PC-9 (cell line): Measurements from ENCODE around the gene DOCK1. TPM values are rescaled to one million over a fixed set of nuclear protein-coding genes. Genes with fewer than 3 reads are reported as not detected.

Source experiments
- BruUV-seq: library from RNA; stranded (reverse); fragments of 400-500 nt; replicated peaks from 2 replicates; lab custom pipeline; 2021; lab: Mats Ljungman, UMichigan
- CTCF ChIA-PET: fragments of 300-600 bp; sonication (Branson Sonifier 250); formaldehyde crosslinking; loops from one replicate; lab custom pipeline; 2022; ENCODE audit warnings: antibody characterized with exemption; lab: Charles Lee
- POLR2A ChIA-PET: fragments of 300-600 bp; sonication (Branson Sonifier 250); formaldehyde crosslinking; loops from one replicate; lab custom pipeline; 2022; ENCODE audit warnings: antibody characterized with exemption; ENCODE audit not compliant: unreplicated experiment; lab: Charles Lee
- DNase-seq, 2 experiments: peaks; one replicate each; pipeline versions ENCODE4 v3.0.0 to v3.0.0-alpha.2; 2015 to 2022; ENCODE audit warnings: mixed read lengths in 1 of 2
- H2AFZ ChIP-seq: fragments of 200-600 bp; sonication (generic); 2 replicates; pipeline ENCODE4 v1.8.1; 2017; ENCODE audit warnings: antibody characterized with exemption
- H3F3A ChIP-seq: fragments of 200-600 bp; sonication (generic); 2 replicates; pipeline ENCODE4 v1.8.1; 2017; ENCODE audit warnings: antibody characterized with exemption, mild to moderate bottlenecking, low read depth; ENCODE audit not compliant: insufficient read depth
- H3K27ac ChIP-seq: fragments of 200-600 bp; sonication (generic); 2 replicates; pipeline ENCODE4 v1.6.1; 2016; ENCODE audit warnings: mixed run types
- H3K27me3 ChIP-seq: fragments of 200-600 bp; sonication (generic); 2 replicates; pipeline ENCODE4 v1.6.1; 2016; ENCODE audit warnings: low read depth, mixed run types; ENCODE audit not compliant: insufficient read depth
- H3K36me3 ChIP-seq: fragments of 200-600 bp; sonication (generic); 2 replicates; pipeline ENCODE4 v1.6.1; 2016; ENCODE audit warnings: low read depth, mixed run types
- H3K4me1 ChIP-seq: fragments of 200-600 bp; sonication (generic); replicated peaks from 2 replicates; pipeline ENCODE4 v1.6.1; 2016; ENCODE audit warnings: mixed run types; ENCODE audit not compliant: insufficient read depth
- H3K4me2 ChIP-seq: fragments of 200-600 bp; sonication (generic); 2 replicates; pipeline ENCODE4 v1.6.1; 2017; ENCODE audit warnings: mixed run types
- H3K4me3 ChIP-seq: fragments of 200-600 bp; sonication (generic); 2 replicates; pipeline ENCODE4 v1.6.1; 2016; ENCODE audit warnings: mixed run types
- H3K79me2 ChIP-seq: fragments of 200-600 bp; sonication (generic); 2 replicates; pipeline ENCODE4 v1.6.1; 2017; ENCODE audit warnings: low read depth, mixed run types
- H3K9me2 ChIP-seq: fragments of 200-600 bp; sonication (generic); 2 replicates; pipeline ENCODE4 v1.8.1; 2017; ENCODE audit warnings: mild to moderate bottlenecking; ENCODE audit not compliant: insufficient read depth
- H3K9me3 ChIP-seq: fragments of 200-600 bp; sonication (generic); 2 replicates; pipeline ENCODE4 v1.8.1; 2016; ENCODE audit warnings: low read depth; ENCODE audit not compliant: insufficient read depth
- H4K20me1 ChIP-seq: fragments of 200-600 bp; sonication (generic); 2 replicates; pipeline ENCODE4 v1.8.1; 2017; ENCODE audit not compliant: insufficient read depth
- EZH2 ChIP-seq: fragments of 200-600 bp; sonication (generic); IDR thresholded peaks from 2 replicates; pipeline ENCODE4 v1.8.0; 2017; ENCODE audit warnings: antibody characterized with exemption, low read depth
- intact Hi-C: fragments of 100-400 bp; cut with micrococcal nuclease; formaldehyde crosslinking; loops from one replicate; pipeline ENCODE4 v1.10.0; 2022; ENCODE audit not compliant: unreplicated experiment
- total RNA-seq: library from RNA; stranded (reverse); gene quantifications from 2 replicates; pipeline ENCODE4 v1.2.3, GENCODE V29; 2021
- TF ChIP-seq, protein P1 (sequence below): fragments of 200-600 bp; sonication (generic); conservative IDR thresholded peaks from 2 replicates; pipeline ENCODE4 v1.6.1; 2017; ENCODE audit warnings: mixed run types, antibody characterized with exemption, mild to moderate bottlenecking, moderate library complexity

The DOCK1 gene
- total RNA-seq, 1 experiment from 2014 or later = 24.8 TPM

DNA sequence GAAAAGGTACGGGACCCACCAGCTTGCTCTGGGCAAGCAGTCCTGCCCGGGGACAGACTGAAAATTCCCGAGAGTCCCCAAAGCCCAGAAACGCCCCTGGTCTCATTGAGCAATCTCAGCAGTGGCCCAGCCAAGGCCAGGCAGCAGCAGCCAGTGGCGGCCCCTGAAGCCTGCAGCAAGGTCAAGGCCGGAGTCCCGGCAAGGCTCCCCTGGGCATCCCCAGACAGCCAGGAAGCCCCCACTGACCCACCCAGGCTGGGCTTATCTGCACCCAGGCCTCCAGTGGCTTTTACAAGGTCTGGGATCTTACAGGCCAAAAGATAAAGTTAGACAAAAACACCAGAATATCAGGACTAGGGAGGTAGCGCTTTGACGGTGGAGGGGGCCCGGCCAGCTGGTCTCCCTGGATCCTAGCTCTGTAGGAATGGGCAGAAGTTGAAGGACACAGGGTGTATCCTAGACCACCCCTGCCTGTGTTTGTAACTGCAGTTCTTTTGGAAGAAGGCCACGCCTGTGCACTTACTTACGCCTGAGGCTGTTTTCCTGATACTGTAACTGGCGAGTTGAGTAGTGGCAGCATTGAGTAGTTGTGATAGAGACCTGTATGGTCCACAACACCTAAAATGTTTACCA is 513.4 kb downstream of the DOCK1 start:
- no peak overlapping the region for H3K27ac ChIP-seq
- H4K20me1 ChIP-seq = no peaks in the 10 kb centered on the region
- intact Hi-C loops = no loop called here
- no peak for DNase-seq
- no peaks in the 10 kb centered on the region for H3K4me1 ChIP-seq
- no peaks in the 10 kb centered on the region for H3K27me3 ChIP-seq
- no peak overlapping the region for H3K4me3 ChIP-seq
- H3K9me3 ChIP-seq = no peaks in the 10 kb centered on the region
- H3K36me3 ChIP-seq = no peaks in the 10 kb centered on the region
- H3K4me2 ChIP-seq = no peak overlapping the region
- BruUV-seq = no TSS peak
- H3F3A ChIP-seq = no peaks in the 10 kb centered on the region
- no peak overlapping the region for H2AFZ ChIP-seq
- no peaks in the 10 kb centered on the region for H3K79me2 ChIP-seq
- ChIA-PET CTCF (no interaction called here), POLR2A (no interaction called here)
- H3K9me2 ChIP-seq = no peaks in the 10 kb centered on the region
- TF ChIP-seq, protein P1, sequence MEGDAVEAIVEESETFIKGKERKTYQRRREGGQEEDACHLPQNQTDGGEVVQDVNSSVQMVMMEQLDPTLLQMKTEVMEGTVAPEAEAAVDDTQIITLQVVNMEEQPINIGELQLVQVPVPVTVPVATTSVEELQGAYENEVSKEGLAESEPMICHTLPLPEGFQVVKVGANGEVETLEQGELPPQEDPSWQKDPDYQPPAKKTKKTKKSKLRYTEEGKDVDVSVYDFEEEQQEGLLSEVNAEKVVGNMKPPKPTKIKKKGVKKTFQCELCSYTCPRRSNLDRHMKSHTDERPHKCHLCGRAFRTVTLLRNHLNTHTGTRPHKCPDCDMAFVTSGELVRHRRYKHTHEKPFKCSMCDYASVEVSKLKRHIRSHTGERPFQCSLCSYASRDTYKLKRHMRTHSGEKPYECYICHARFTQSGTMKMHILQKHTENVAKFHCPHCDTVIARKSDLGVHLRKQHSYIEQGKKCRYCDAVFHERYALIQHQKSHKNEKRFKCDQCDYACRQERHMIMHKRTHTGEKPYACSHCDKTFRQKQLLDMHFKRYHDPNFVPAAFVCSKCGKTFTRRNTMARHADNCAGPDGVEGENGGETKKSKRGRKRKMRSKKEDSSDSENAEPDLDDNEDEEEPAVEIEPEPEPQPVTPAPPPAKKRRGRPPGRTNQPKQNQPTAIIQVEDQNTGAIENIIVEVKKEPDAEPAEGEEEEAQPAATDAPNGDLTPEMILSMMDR = no peak
- no peak for TF ChIP-seq EZH2

DNA sequence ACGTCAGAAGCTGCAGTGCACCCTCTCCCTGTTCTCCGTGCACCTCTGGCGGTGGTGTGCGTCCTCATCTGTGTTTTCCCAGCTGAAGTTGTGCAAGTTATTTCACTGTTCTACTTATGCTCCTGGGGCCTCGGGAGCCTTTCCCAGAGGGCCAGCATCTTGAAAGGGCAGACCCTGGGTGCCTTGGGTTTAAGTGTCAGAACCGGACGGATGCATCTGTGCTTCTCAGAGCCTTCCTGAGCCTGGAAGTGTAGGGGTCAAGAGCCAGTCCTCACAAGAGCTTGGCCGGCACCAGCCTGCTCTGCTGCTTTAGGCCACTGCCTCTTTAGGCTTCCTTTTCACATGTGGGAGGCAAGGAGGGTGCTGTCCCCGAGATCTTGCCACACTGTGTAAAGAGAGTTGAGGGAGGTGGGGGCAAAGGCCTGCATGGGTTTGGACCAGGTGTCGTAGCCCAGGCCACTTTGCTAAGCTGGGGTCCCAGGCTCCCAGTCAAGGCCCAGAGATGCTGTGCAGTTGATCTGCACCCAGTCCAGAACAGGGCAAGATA is 515.0 kb downstream of the DOCK1 start:
- H3F3A ChIP-seq = no peaks in the 10 kb centered on the region
- H3K27me3 ChIP-seq = no peaks in the 10 kb centered on the region
- BruUV-seq = no TSS peak
- H4K20me1 ChIP-seq = no peaks in the 10 kb centered on the region
- no peak overlapping the region for H3K4me2 ChIP-seq
- H3K4me3 ChIP-seq = no peak overlapping the region
- no peak for DNase-seq
- H3K27ac ChIP-seq = no peak overlapping the region
- no peaks in the 10 kb centered on the region for H3K36me3 ChIP-seq
- H3K79me2 ChIP-seq = no peaks in the 10 kb centered on the region
- H3K4me1 ChIP-seq = no peaks in the 10 kb centered on the region
- H2AFZ ChIP-seq = no peak overlapping the region
- ChIA-PET POLR2A (no interaction called here), CTCF (no interaction called here)
- H3K9me3 ChIP-seq = no peaks in the 10 kb centered on the region
- intact Hi-C loops = no loop called here
- no peak for TF ChIP-seq EZH2
- TF ChIP-seq, protein P1 = no peak
- no peaks in the 10 kb centered on the region for H3K9me2 ChIP-seq

DNA sequence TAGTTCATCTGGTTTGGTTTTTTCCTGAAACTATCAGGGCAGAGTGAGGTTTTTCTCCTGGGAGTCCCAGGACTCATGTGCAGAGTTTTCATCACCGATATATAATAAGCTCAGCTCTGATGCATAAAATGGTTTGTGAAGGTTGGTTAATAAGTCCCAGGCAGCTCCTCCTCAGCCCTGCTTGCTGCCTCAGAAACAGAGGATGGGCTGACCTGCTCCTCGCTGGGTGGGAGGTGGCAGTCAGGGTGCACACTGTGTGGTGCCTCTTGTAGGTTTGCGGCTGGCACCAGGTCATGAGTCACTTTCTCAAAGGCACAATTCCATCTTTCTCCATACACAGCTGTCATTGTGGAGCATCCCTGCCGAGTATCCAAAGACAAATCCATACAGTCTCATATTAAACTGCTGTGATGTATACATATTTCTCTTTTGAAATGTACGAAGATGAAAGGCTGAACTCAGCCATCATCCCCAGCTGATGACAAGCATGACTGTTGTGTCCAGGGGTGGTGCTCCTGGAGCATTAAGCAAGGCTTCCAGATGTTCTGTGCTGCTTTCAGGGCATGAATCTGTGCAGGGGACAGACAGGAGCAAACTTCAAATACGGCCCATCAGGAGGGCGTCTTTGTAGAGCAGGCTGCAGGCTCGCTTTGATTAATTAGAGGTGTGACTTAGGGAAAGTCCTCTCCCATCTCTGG is 518.1 kb downstream of the DOCK1 start:
- DNase-seq = no peak
- TF ChIP-seq, protein P1 = no peak
- TF ChIP-seq EZH2 = no peak
- BruUV-seq = no TSS peak

More for the DNA sequence above, 518.1 kb downstream of the DOCK1 start:
- H4K20me1 ChIP-seq = no peaks in the 10 kb centered on the region
- no peaks in the 10 kb centered on the region for H3F3A ChIP-seq
- ChIA-PET CTCF (no interaction called here), POLR2A (no interaction called here)
- no peak overlapping the region for H3K4me2 ChIP-seq
- H3K4me3 ChIP-seq = no peak overlapping the region
- H3K9me3 ChIP-seq = no peaks in the 10 kb centered on the region
- no peak overlapping the region for H2AFZ ChIP-seq
- no peaks in the 10 kb centered on the region for H3K36me3 ChIP-seq
- no peaks in the 10 kb centered on the region for H3K27me3 ChIP-seq
- intact Hi-C loops = no loop called here
- H3K27ac ChIP-seq = no peak overlapping the region
- H3K9me2 ChIP-seq = no peaks in the 10 kb centered on the region
- no peaks in the 10 kb centered on the region for H3K79me2 ChIP-seq
- H3K4me1 ChIP-seq = no peaks in the 10 kb centered on the region
